HG02973 (cell line): Measurements from ENCODE around the gene PABPC1L.
"Not testable (repeated sequence)": the region's sequence is repeated elsewhere in the genome, so short reads cannot be mapped to it uniquely, and the experiment has no call there.

Experiments
- ATAC-seq: cut with Tn5 transposase; IDR thresholded peaks from one replicate; pipeline ENCODE4 v1.9.1; 2021; ENCODE audit warnings: moderate library complexity; ENCODE audit not compliant: unreplicated experiment

PABPC1L gene

DNA sequence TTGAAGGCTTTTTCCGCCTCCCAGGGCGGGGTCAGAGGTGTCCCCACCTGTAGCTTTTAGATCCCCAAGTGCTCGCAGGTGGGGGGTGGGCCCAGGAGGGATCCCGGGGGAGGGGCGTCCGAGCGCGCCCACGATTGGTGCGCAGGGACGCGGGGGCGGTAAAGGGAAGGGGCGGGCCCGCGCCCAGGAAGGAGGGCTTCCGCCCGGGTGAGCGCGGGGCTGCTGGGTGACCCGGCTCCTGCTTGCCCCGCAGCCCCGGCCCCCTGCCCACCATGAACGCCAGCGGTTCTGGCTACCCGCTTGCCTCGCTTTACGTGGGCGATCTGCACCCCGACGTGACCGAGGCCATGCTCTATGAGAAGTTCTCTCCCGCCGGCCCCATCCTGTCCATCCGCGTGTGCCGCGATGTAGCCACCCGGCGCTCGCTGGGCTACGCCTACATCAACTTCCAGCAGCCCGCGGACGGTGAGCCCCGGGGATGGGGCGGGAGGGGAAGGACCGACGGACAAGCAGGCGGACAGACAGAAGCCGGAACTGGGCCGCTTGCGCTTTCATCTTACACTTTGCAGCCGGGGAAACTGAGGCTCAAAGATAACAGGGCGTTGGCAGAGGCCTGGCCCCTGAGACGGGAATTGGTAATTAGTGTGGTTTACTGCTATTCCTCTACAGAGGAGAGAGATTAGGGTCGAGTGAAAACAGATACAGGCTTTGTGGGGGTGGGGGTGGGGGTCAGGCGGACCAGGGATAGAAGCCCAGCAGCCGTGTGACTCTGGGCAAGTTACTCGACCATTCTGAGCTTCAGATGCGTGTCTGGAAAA lies at the start of gene PABPC1L:
Gene PABPC1L (plus strand): TSS at position 189 of the 818 bp plus-strand sequence. CDS start 84 bp downstream, at position 273.
- ATAC-seq, result peak; percentile 65

DNA sequence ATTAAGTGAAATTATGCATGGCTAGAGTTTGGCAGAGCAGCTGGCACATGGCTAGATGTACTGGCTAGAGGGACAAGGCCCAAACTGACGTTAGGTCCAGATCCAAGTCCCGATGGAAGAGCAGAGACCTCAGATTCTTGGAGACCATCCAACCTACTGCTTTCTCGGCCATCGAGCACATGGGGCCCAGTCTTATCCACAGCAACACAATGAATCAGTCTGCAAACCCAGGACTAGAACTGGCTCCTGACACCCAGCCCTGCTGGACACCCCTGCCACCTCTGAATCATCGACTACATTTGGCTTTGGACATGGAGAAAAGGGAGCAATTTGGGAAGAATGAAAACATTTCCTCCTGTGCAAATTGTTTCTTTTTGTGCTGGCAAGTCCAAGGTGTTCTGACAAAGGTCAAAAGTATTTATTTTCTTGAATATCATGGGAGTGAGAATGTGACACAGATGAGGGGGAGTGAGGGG lies 48.3 kb upstream of the PABPC1L start:
- no peak for ATAC-seq

DNA sequence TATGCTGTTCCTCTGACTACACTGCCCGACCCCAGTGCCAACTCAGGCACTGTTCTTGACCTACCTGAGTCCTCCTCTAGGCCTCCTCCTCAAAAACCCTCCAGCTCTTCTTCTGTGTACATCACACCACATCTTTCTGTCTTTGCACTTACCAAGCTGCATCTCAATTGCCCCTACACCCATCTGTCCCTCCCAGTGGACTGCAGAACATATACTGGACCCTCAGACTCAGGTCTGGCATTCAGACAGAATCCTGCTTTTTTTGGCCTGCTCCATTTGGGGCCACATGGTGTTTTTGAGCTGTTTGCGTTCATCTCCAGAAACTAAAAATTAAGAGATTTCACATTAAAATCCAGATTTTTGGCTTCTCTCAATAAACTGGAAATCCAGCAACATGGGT lies 47.6 kb upstream of the PABPC1L start:
- no peak for ATAC-seq

DNA sequence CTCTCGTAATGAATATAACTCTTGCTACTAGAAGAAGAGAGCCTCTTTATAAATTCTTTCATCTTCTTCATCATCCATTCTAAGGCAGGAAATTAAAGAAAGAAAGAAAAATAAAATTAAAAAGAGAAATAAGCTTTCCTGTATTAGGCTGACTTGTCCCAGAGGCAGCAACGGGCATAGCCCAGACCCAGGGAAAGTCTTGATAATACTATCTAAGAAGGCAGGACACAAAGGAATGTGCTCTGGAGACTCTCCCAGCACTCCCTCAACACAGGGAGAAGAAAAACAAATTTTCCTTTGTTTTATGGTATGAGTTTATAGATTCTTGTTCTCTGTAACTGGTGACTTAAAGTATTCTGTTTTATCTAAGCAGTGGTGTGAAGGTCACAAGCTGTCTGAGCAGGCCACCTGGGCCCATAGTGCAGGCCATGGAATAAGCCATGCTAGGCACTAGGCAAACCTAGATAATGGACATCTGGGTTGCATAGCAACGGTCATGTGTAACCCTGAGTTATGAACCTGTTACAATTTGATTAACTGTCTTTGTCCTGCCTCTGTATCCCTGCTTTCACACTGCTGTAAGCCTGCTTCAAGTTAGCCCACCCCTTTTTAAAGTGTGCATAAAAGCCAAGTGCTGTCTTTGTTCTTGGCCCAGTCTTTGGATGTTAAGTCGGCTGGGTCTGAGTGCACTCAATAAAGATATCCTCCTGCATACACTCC lies 46.3 kb upstream of the PABPC1L start:
- not testable (repeated sequence) for ATAC-seq

DNA sequence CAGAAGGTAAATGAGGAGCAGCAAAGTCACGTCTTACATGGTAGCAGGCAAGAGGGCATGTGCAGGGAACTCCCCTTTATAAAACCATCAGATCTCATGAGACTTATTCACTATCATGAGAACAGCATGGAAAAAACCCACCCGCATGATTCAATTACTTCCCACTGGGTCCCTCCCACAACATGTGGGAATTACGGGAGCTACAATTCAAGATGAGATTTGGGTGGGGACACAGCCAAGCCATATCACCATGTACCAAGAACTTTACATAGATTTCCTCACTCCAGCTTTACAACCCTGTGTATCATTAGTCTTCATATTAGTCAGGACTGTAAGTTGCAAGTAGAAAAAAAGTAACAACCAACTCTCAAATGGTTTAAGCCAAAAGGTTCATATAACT lies 45.4 kb upstream of the PABPC1L start:
- not testable (repeated sequence) for ATAC-seq

DNA sequence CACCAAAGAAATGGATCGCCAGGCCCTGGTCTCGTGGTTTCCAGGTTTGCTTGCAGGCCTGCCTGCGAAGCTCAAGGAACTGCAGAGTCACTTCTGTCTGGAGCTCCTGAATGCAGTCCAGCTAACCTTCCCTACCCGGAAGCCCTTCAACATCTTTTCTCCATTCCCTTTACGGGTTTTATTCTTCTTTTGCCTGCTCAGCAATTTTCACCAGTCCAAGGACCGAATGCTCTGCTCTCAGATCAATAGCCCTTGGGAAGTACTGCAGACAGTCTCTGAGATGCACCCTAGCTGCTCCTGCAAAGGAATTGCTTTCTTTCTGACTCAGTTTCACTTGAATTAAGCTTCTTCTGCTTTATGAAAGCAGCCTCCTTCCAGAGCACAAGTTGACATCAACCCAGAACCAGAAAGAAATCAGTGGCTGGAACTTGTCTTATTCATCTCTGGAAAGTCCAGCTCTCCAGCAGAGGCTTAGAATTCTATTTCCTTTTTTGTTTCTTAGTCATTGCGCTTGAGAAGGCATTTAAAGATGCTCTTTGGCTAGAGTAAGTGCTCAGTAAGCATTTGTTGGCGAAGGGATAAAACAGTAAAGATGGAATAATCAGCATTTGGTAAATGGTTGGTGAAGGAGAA lies 43.0 kb upstream of the PABPC1L start:
- no peak for ATAC-seq

DNA sequence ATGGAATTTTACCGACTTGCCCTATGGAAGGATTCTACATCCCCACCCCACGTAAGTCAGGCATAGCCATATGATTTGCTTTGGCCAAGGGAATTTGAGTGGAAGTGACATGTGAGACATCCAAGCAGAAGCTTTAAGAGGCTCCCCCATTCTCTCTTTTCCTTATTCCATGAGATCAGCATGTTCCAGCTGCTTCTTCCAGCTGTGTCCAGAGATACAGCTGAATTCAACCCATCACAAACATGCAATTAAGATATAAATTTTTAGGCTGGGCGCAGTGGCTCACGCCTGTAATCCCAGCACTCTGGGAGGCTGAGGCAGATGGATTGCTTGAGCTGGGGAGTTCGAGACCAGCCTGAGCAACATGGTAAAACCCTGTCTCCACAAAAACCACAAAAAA lies 40.4 kb upstream of the PABPC1L start:
- no peak for ATAC-seq

DNA sequence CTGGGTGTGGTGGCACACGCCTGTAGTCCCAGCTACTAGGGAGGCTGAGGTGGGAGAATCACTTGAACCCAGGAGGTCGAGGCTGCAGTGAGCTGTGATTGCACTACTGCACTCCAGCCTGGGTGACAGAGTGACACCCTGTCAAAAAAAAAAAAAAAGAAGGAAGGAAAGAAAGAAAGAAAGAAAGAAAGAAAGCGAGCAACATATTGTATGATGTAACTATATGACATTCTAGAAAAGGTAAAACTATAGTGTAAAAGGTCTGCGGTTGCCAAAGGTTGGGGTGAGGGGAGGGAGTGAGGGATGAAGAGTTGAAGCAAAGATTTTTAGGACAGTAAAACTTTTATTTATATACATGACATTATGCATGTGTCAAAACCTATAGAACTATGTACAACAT lies 27.5 kb upstream of the PABPC1L start:
- not testable (repeated sequence) for ATAC-seq

DNA sequence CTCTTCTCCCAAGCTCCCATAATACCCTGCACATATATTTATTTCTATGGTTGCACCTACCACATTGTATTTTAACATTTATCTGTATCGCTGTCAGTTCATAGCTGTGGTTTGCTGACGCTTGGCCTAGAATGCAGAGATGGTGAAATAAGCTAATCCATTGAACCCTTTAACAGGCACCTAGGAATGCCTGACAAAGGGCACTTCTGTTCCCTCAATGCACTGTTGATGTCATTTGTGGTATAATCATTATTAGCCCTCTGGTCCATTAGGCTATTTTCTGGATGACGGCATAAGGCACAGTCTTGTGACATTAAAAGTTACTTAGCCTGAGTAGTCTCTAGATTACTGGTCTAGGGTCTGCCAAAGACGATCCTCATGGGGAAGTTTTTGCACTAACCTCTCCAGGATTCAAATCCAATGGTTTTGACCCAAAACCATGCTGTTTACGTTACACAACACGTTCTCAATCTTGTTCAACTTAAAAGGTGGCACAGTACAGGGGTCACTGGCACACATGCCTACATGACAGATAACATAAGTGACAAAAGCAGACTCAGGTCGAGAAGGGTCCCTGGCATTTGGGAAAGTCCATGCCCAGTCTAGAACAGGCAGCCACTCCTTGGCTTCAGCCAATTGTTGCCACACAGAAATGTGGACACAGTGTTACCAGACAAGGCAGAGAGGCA lies 26.5 kb upstream of the PABPC1L start:
- no peak for ATAC-seq

DNA sequence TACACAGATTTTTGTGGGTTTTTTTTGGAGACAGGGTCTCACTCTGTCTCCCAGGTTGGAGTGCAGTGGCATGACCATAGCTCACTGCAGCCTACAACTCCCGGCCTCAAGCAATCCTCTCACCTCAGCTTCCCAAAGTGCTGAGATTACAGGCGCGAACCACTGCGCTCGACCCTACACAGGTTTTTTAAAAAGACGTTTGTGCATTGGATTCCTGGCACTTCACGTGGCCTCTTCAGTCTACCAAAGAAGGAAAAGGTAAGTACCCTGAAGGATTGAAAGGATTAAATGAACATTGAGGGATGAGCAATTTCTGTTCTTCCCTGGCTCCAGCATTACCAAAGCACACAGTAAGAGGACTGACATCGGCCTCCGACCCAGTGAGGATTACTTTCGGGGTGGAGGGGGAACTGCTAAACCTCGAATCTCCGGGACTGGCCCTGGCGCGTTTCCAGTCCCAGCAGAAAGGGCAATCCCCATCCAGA lies 24.9 kb upstream of the PABPC1L start:
- no peak for ATAC-seq

DNA sequence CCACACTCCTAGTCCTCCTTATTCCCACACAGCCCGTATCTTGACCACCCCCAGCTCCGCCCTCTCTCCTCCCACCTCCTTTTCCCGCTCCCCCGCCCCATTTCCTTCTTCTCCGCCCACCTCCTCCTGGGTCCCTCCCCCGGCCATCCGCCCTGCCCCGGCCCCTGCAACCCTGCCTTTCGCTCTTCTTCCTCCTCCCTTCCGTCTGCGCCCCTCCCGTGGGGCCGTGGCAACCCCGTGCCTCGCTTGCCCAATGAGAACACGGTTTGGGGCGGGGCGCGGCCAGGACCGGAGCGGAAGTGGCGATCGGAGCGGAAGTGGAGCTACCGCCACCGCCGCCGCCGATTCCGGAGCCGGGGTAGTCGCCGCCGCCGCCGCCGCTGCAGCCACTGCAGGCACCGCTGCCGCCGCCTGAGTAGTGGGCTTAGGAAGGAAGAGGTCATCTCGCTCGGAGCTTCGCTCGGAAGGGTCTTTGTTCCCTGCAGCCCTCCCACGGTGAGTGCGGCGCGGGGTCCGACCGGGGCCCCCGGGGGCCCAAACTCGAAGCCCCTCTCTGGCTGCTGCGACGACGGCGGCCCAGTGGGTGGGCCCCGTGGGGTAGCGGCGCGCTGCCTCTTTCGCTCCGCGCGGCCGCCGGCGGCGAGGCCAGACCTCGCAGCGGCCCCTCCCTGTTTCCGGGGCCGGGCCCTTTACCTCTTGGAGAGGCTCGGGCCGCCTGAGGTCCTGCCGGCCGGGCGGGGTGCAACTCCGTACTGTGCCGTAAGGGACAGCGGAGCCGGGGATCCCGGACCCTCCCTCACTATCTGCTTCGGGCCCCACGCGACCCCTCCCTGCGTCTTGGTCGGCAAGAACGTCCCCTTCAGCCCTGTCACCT lies 24.2 kb upstream of the PABPC1L start, which contains the start of gene YWHAB:
Gene YWHAB (plus strand): TSS at position 314 of the 874 bp plus-strand sequence. CDS start 15,829 bp downstream, outside the sequence.
- peak; percentile 92 for ATAC-seq

DNA sequence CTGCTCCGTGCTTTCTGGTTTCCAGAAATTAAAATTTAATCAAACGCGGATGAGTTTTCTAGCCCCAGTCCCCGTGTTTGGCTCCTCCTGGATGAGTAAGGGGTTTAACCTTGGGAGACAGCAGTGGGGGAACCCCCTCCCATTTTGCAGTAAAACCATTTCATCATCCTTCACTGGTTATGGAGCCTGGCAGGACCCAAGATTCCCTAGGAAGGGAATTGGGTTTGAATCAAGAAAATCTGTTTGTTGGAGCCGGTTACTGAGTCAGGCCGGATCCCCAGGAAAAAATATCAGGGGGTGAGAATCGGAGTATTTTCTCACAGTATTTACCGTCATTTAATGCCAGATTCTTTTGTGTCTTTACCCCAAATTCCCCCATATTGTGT lies 23.6 kb upstream of the PABPC1L start:
- no peak for ATAC-seq

DNA sequence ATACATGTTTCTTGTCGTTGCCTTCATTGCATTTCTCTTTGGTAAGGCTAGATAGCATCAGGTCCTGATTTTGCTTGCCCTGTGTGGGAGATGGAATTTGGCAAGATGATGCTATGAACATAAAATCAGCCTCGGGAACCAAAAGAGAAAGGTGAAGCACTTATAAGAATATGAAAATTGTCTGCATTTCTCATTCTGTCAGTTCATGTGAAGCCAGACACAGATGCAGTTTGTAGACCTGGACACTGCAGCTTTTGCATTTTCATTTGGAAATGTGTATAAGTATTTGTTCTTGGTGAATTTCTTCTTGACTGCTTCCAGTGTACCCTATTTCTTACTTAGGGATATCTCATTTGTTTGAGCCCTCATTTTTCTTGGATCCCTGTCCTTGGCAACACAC lies 23.0 kb upstream of the PABPC1L start:
- ATAC-seq, result no peak

DNA sequence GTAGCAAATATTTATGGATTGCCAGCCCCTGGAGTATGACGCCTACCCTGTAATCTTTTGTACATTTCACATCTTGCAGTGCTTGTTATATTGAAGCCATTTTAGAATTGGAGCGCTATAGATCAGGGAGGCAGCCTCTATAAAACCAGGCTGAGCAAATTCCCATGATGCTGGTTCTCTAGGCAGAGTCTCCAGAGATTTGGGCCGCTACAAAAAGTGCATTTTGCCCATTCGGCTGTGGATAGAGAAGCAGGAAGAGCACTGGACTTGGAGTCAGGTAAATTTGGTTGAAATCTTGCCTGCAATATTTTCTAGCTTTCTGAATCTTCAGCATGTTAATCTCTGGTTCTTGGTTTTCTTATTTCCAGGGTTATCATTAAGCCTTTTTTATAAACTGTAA lies 22.4 kb upstream of the PABPC1L start:
- no peak for ATAC-seq

DNA sequence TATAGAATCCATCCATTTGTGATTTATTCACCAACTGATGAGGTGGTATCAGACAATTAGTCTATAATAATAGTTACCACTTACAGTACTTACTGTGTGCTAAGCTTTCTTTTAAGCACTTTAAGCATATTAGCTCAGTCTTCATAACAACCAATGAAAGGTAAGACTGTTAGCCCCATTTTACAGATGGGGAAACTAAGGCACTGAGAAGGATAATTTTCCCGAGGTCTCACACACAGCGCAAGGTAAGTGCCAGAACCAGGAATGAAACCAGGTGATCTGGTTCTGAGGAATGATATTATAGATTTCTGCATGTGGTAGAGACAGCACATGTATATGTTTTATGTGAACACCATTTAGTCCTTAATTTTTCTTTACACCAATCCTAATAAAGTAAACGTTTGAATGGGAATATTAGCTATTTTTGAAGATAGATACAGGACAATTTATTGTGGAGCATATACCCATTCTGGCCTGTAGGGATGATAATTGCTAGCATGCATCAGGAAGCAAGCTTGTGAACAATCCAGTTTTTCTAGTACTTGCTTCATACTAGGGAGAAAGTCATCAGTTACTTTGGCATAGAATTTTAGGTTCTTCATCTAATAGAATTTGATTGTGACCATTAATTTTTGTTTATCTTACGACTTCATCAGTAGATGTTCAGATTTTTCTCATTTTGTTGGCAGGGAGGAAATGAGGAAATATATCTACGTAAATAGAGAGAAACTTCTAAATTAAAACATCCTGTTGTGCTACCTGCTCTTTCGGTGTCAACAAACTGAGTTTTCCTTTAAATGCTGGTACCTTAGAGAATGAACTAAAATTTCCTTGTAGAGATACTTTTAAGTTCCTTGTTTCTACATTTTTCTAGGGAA lies 21.4 kb upstream of the PABPC1L start:
- ATAC-seq, result no peak

DNA sequence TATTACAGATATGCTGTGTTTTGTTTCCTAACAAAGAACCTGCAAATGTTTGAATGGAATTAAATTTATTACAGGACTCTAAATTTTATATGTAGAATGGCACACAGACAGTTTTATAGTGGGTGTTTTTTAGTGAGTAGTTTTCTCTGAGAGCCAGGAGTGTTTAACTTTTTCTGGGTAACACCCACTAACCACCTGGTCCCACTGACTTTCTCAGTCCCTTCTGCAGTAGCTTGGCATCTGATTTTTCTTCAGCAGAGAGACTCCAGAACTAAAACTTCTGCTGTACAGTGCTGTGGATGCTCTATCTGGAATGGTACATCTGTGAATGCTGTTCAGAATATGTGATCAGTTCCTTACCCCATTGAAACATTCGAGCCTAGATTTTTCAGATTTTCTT lies 18.0 kb upstream of the PABPC1L start:
- no peak for ATAC-seq

DNA sequence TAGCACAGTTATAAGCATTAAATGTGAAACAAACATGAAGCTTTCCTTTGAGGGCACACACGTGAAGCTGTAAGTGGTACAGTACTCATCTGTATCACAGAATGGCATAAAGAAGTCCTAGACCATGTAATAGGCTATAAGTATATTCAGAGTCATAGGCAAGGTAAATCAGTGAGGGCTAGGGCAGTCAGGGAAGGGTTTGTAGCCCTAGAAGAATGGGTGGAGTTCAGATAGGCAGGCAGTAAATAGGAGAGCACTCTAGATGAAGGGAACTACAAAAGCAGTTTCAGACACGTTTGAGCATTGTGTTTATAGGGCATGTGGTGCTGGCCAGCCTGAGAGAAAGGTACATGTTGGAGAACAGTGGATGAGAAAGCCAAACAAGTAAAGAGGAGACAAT lies 14.9 kb upstream of the PABPC1L start:
- ATAC-seq, result no peak

DNA sequence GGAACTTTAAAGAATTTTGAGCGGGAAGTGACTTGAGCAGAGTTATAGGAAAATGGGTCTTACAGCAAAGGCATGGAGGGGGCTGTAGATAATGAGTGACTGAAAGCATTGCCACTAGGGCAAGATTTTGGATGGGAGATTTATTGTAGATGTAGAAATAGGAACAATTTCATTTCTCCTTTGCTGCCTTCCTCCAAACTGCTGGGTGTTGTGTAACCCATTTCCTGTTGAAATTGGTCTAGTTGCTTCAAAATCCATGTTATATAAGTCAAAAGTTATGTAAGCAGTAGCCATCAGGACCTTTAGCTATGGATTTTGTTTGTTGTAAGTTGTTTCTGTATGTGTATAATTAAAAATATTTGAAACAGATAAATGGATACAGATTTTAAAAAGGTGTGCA lies 13.3 kb upstream of the PABPC1L start:
- ATAC-seq, result no peak

DNA sequence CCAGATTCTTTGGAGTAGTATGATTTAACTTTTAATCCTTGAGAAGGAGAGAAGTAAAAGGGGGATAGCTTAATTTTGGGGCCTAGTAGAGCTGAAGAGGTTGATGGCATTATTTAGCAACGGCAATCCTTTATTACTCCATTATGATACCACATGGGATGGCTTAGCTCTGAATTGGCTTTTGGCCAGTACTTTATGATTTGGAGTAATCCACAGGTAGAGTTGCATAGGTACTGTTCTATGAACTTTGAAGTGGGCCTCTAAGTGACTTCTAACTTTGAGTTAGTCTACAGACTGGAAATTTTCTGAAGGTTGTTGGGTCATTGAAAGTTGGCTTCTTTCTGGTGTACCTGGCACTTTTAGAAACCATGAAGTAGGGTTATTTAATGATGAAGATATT lies 12.7 kb upstream of the PABPC1L start:
- no peak for ATAC-seq
